Right ventricle myocardium superior (tissue), 1 donor: ENCODE measurements around the gene TAS1R3. TPM values are rescaled to one million over a fixed set of nuclear protein-coding genes. Genes with fewer than 3 reads are reported as not detected.

Experiments
- ATAC-seq: fragments of 200-7000 bp; cut with Tn5 transposase; one replicate; pipeline ENCODE4 v1.9.1; 2020; ENCODE audit warnings: mild to moderate bottlenecking; ENCODE audit not compliant: poor library complexity
- DNase-seq: peaks from one replicate; pipeline ENCODE4 v3.0.0-alpha.2; 2020
- intact Hi-C: fragments of 100-400 bp; cut with DNase I; formaldehyde crosslinking; loops from one replicate; pipeline ENCODE4 v1.11.2; 2022
- total RNA-seq: library from RNA; stranded (reverse); fragmentation: NEBNext Ultra II Directional; extraction: Animal tissue kit (Norgen Biotek cat#: 25700); gene quantifications from one replicate; pipeline ENCODE4 v1.2.1, GENCODE V29; 2021
- donor health status: DM: no; HTN: yes; CAD: no; lungs with severe emphysema.

Gene TAS1R3
- total RNA-seq, 1 donor from 2014 or later: 0.40 TPM

DNA sequence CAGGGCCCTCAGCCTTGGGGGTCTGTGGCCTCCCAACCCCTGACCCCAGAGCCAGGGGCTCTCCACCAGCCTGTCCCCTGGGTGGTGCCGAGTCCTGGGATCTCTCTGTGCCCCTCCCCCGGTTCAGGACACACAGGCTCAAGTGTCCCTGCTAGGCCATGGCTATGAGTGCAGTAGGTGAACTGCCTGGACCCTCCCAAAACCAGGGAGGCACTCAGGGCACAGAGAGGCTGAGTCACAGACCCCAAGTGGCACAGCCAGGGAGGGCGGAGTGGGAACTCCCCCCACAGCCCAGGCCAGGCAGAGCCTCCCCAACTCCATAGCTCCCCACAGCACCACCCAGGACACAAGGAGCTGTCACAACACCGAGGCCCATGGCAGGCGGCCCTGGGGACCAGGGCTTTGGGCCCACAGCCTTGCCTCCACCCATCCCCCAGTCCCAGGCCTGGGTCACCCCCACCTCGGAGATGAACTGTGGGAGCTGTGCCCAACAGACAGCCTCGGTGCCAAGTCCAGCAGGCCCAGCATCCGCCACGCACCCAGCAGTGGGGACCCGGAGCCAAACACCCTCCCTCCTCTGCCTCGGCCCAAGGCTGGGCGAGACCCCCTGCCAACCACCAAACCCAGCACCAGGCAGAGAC lies 14.9 kb downstream of the TAS1R3 start:
- no peak for DNase-seq
- peak; percentile 14 for ATAC-seq
- intact Hi-C loops: no loop called here

DNA sequence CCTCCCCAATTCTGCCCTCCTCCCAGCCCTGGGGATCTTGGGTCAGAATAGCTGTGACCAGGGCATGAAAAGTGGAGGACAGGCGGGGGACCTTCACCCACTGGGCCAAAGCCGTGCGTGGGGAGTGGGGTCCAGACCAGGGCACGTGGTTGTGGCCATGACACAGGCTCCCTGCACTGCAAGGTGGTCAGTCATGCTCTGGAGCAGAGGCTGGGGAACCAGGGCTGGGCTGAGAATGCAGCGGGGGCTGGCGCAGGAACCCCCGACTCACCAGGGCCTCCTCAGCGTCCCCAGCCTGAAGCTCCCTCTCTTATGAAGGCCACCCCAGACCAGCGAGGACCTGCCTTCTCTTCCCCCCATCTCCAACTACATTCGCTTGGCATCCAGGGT lies 15.4 kb downstream of the TAS1R3 start:
- intact Hi-C loops: no loop called here
- ATAC-seq (no peak), DNase-seq (no peak)

DNA sequence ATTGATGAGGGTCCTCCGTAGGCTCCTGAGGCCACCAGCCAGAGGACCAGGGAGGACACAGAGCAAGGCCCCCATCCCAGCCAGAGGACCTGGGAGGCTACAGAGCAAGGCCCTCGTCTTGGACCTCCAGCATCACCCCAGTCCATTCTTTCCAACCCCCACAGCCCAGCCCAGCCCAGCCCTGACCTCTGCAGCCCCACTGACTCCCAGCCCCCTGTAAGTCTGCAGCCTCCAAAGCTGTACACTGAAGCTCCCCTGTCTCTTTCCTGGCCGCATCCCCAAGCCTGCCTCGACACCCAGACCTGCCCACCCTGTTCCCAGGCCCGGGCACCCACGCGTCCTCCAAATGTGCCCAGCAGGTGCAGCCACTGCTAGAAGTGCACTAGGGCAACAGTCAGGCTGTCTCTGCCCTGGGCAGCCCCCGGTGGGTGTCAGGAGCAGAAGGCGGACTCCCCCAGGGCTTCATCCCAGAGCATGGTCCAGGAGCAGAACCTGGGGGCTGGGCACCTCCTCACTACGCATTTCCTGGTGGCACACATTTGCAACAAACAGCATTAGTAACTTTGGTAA lies 16.0 kb downstream of the TAS1R3 start:
- intact Hi-C loops: no loop called here

DNA sequence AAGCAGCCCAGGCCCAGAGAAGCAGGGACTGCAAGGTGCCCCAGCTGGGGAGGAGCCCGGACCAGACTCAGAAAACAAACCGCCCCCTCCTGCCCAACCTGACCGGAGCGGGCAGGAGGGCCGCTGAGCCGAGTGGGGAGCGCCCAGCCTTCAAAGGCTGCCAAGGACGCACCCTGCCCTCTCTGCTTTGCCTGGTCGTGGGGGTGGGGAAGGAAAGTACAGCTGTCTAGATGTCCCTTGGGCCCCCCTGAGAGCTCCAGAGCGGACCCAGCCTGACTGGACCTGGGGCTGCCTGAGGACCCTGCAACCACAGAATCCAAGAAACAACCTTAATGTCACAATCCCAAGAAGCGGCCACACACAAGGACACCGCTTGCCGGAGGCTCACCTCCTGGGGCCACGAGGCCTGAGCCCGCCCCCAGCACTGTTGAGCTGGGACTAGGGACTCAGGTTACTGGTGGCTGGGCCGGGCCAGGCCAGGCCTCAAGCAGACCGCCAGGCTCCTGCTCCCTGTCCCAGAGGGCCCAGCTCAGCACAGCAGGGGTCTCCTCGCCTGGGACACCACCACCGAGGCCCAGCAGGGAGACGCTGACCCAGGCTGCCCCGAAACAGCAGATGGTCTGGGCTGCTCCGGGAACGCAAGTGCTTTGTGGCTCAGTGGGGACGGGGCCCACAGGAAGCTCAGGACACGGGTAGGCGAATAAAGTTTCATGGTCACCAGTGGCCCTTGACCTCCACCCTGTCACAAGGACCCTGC lies 16.8 kb downstream of the TAS1R3 start:
- intact Hi-C loops: no loop called here
- DNase-seq (no peak), ATAC-seq (peak; percentile 44)

More for the DNA sequence above, 16.0 kb downstream of the TAS1R3 start:
- ATAC-seq: no peak
- no peak for DNase-seq

DNA sequence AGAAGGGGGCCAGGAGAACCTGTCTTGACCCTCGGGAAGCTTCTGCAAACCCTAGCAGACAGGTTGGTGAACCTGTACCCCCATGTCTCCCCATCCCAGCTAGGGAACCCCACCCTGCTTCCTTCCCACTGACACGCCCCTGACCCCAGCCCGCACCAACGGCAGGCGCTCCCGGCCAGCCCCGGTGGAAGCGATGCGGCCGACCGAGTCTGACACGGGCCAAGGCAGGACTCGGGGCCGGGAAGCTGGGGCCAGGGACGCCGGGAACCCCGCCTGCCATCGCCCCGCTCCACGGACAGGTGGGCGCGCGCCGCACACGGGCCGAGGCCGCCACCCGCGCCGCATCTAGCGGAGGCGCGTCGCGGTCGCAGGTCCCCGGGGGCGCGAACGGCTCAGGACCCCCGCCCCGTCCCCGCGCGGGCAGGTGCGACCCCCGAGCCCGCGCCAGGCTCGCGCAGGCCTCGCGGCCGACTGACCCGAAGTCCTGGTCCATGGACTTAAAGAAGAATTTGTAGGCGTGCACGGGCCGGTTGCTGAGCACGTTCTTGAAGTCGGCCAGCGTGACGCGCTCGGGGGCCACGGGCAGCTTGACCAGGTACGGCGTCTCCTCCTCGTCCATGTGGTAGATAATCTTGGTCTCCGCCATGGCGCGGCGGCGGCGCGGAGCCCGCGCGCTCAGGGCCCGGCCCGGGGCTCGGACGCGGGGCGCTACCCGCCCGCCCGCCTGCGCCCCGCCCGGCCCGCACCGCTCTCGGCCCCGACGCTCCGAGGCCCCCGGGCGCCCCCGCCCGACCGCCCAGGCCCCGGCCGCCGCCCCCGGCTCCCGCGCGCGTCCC lies 17.6 kb downstream of the TAS1R3 start:
- DNase-seq (no peak), ATAC-seq (no peak)
- intact Hi-C loops: no loop called here

DNA sequence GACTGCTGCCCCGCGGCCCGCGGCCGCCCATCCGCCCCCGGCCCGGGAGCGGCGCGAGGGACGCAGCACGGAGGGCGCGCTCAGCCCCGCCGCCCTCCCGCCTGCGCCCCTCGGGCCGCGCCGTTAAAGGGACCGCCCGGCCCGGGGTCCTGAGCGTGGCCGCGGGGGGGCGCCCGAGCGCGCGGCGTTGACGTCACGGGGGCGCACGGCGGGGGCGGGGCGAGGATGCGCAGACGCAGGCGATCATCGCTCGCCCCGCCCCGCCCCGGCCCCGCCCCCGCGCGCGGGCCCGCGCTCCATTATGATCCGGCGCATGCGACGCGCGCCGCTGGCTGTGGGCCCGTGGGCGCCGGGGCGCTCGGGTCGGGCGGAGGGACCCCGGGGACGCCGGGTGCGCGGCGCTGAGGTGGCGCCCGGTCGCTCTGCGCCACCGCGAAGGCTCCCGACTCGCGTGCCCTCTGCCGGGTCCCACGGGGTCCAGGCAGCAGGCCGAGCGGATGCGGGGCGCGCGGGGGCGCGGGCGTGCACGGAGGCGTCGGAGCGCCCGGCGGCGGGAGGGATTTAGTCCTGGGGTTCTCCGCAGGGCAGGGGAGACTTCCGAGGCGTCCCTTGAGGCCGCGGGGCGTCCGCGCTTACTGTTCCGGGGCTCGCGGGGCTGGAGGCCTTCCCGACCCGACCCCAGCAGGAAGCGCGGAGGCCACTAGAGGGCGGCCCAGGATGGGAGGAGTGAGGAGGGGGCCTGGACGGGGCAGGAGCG lies 18.4 kb downstream of the TAS1R3 start, which contains the start of gene DVL1:
Gene DVL1, minus strand, starts transcription at position 163 of the 757 bp plus-strand sequence. CDS start 353 bp downstream, outside the sequence.
- peak; percentile 32 for ATAC-seq
- DNase-seq: peak; percentile 79
- intact Hi-C loops: no loop called here

DNA sequence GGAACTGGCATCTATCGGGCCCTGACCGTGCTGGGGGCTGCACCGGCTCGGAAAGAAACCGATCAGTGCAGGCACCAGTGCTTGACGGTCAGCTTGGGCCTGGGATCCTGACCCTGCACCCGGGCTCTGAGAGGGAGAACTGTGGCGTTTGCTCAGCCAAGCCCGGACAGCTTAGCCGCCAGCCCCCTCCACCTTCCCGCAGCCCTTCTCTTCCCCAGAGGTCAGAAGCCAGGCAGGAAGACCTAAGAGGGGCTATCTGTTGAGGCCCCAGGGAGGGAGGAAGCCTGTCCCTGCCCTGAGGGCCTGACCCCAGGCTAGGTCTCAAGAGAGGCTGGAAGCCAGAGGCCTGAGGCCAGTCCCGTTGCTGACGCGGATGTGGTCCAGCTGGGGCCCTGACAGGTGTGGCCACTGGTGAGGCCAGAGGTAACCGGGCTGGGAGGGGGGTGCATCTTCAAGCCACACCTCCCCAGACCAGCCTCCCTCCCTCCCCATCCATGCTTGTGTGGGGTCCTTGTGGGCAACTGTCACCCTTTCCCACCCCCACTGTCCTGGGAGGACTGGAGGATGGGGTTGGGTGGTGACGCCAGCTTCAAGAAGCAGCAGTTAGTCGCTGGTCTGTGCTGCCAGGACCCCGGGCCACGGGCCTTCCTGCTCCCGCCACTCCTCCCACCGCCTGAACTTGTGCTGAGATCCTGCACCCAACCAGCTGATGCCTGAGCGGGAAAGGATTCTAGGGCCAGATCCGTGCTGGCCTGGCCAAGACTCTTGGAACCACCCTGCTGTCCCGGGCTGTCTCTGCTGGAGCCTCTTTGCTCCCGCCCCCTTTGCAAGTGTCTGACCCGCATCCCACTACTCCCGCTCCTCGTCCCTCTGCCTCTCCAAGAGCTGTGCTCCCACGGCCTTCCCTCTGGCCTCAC lies 20.7 kb downstream of the TAS1R3 start:
- DNase-seq (peak; percentile 76), ATAC-seq (peak; percentile 8)
- intact Hi-C loops: no loop called here

DNA sequence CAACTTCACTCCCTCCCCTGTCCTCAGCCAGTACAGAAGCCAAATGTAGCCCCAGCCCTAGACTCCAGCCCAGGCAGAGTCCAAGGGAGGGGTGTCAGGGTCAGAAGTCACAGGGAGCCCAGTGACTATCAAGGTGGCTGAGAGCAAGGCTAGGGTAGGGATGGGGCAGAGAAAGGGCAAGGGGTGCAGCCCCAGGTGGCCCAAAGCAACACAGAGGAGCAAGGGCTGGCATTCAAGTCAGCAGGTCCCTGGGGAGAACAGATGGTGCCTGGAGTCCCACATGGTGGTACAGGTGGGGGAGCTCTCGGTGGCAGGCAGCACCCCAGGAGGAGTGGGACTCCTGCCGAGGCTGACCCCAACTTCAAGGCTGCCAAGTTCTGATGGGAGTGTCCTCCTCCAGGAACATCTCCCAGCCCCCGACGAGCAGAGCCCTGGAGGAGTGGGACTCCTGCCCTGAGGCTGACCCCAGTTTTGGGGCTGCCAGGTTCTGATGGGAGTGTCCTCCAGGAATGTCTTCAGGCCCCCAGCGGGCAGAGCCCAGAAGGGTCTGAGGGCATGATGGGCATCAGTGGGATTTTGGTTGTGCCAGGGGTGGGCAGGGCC lies 21.8 kb downstream of the TAS1R3 start:
- intact Hi-C loops: no loop called here
- DNase-seq (no peak), ATAC-seq (no peak)

DNA sequence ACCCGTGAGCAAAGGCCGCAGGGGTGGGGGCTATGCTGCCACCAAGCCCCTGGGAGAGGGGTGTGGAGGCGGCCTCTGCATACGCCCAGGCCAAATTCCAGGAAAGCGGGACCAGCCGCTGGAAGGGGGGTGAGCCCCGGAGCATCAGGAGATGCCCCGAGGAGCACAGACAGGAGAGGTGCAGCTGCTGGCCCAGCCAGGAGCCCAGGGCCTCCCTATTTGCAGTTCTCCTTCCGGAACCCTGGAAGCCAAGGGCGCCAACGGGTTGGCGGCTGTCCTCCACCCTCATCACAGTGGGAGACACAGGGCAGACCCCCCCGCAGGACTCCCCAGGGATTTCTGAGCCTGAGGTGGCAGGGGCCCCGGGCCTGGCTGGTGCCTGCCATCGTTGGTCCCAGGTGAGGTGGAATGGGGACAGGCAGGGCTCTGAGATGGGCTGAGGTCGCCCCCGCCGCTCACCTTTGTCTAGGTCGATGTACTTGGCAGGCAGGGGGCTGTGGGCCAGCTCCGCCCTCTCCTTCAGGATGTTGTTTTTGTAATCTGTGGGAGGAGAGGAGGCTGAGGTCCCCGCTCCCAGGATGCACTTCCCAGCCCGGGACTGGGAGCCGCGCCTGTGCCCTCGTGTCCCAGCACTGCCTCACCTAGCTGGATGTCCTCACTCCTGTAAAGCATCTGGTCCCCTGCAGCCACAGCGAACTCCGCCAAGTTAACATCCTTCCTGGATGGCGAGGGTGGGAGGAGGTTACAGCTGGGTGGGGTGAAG lies 22.5 kb downstream of the TAS1R3 start:
- intact Hi-C loops: no loop called here
- ATAC-seq (no peak), DNase-seq (no peak)

DNA sequence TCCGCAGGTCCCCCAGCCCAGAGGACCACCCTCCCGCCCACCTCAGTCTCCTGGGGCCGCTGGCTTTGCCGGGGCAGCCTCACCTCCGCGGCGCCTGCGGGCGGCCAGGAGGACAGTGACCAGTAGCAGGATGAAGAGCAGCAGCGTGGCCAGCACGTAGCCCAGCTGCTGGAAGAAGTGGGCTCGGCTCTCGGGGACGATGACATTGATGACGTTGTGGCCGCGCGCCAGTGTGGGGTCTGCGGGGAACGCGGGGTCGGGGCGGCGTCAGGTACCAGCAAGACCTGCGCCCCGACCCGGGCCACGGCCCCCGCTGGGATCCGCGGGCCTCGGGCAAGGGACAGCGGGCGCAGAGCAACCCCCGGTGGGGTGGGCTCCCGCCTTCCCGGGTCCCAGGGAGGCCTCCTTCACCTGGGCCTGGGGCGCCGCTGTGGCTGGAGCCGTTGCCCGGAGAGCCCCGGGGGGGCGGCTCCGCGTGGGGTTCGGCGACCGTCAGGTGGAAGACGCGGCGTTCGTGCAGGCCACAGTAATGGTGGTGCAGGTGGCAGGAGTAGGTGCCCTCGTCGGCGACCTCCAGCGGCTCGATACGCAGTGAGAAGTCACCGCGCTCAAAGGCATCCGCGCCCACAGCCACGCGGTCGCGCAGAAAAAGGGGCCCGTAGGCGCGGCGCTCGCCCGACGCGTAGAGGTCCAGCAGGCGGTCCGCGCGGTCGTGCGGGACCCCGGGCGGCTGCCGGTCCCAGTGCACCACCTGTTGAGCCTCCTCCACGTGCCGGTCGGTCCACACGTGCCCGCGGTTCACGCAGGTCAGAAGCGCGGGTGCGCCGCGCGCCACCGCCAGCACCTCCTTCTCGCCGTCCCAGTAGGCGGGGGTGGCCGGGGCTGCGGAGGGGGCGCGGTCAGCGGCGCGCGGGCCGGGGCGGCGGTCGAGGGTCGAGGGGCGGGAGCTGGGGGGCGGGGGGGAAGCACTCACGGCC lies 23.5 kb downstream of the TAS1R3 start:
- ATAC-seq (no peak), DNase-seq (no peak)
- intact Hi-C loops: no loop called here

DNA sequence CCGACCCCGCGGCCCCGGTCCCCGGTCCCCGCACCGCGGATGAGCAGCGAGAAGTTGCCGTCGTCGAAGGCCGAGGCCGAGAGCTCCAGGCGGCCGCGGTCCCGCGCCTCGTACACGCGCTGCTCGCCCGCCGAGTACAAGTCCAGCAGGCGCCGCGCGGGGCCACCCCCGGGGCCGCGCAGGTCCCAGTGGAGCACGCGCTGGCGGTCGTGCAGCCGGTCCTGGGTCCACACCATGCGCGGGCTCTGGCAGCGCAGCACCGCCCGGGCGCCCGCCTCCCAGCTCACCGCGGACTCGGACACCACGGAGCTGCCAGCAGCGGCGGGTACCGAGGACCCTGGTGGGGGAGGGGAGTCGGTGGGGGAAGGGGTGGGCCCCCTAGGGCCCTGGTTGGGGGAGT lies 24.3 kb downstream of the TAS1R3 start:
- DNase-seq (no peak), ATAC-seq (no peak)
- intact Hi-C loops: no loop called here

DNA sequence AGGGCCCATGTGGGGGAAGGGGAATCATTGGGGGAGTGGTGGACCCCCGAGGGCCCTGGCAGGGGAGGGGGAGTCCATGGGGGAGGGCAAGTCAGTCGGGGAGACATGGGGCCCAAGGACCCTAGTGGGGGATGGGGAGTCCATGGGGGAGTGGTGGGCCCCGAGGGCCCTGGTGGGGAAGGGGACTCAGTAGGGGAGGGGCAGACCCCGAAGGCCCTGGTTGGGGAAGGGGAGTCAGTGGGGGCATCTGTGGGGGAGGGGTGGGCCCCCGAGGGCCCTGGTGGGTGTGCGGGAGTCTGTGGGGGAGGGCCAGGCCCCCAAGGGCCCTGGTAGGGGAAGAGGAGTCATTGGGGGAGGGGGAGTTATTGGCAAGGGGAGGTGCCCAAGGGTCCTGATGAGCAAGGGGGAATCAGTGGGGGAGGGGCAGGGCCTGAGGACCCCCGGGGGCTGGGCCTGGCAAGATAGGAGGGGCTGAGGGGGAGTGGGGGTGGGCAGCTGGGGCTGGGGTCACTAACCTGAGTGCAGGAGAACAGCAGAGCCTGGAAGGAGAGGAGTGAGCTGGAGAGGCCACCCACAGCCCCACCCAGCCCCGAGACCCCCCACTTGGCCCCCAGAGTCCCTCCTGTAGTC lies 25.2 kb downstream of the TAS1R3 start:
- intact Hi-C loops: no loop called here
- no peak for ATAC-seq
- DNase-seq: no peak

DNA sequence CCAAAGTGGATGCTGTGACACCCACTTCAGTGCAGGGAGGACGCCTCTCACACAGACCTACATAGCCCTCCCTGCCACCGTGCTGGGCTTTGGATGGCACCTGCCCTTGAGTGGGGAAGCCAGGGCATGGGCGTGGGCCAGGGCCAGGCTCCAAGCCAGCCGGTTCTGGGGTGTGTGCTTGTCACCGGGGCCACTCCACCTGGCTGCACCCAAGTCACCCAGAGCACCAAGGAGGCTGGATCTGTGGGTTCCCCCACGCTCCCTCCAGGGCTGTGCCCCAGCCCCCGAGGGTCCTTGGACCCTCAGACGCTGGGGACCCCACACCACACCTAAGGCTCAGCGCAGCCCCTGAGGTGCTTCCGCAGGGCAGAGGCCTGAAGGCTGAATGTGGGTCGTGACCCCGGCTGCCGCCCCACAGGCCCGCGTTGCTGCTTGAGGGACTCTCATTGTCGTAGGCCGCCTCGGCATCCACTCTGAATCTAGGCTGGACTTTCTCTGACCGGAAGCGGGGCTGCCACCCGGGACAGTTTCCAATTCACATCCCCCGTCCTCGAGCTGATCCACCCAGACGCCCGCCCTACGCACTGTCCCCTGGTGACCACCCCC lies 25.8 kb downstream of the TAS1R3 start:
- intact Hi-C loops: no loop called here
- no peak for DNase-seq

DNA sequence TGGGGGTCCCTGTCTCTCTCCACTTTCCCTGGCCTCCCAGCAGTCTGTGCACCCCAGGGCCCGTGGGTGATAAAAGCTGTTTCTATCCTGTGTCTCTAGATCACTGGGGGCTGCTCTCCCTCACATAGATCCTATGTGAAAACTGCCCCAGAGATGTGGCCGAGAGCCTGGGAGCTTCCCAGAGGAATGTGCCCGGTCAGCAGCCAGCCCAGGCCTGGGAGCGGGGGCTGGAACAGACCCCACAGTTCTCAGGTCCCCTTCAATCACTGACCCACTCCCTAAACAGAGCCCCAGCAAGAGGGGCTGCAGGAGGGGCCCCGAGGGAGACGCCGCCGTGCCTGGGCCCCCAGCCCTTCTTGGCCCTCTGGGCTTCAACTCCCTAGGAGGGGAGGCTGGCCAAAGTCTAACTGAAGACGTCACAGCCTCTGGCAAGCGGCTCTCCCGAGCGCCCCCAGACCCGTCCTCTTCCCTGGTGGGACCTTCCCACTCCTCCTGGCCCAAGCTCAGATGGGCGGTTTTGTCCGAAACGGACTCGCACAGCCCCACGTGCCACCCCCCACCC lies 26.9 kb downstream of the TAS1R3 start:
- ATAC-seq (no peak), DNase-seq (peak; percentile 37)
- intact Hi-C loops: no loop called here

More for the DNA sequence above, 25.8 kb downstream of the TAS1R3 start:
- no peak for ATAC-seq
